Measurements from ENCODE around the gene MYO18A.

MYO18A gene

DNA sequence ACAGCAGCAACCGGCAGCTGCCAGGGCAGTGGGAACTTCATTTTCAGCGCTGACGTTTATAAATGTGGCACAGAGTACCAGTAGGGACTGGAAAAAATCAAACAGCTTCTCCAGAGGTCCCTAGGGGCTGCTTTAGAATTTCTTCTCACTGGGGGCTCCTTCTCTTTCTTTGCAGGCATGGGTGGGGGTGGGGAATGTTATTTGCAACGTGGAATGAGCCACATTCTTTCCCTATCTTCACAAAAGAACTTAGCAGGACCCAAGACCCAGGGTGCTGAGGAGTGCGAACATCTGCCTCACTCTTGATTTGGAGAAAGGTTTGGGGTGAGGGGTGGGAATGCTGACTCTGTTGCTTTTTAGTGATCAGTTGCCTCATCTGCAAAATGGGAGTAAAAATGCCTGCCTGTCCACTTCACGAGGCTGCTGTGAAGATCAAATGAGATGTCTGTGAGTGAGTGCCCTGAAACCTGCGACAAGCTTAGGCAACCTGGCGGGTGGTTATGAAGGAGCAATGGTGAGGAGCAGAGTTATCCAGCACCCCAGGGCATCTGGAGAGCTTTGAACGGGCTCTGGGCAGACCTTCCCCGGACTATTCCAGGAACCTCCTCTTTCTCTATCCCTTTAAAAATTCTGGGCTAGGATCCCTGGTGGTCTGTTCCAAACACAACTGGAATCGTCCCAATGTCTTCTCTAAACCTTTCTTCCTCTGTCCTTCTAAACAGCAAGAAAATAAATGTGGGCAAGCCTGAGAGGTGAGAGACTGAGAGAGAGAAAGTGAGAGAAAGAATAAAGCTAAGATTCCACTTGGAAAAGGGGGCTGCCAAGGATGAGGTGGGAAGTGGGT is 148.0 kb downstream of the MYO18A start:
- TF ChIP-seq, protein P1, sequence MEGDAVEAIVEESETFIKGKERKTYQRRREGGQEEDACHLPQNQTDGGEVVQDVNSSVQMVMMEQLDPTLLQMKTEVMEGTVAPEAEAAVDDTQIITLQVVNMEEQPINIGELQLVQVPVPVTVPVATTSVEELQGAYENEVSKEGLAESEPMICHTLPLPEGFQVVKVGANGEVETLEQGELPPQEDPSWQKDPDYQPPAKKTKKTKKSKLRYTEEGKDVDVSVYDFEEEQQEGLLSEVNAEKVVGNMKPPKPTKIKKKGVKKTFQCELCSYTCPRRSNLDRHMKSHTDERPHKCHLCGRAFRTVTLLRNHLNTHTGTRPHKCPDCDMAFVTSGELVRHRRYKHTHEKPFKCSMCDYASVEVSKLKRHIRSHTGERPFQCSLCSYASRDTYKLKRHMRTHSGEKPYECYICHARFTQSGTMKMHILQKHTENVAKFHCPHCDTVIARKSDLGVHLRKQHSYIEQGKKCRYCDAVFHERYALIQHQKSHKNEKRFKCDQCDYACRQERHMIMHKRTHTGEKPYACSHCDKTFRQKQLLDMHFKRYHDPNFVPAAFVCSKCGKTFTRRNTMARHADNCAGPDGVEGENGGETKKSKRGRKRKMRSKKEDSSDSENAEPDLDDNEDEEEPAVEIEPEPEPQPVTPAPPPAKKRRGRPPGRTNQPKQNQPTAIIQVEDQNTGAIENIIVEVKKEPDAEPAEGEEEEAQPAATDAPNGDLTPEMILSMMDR (conservative IDR thresholded peaks at IDR 0.05; ENCODE audit: control insufficient read depth, insufficient read depth, low read depth, low read length), result no peak
- H3K4me3 ChIP-seq (ENCODE audit: control insufficient read depth, low read depth, low read length), result no peak overlapping the region
- no peak for DNase-seq (ENCODE audit: low read depth)

DNA sequence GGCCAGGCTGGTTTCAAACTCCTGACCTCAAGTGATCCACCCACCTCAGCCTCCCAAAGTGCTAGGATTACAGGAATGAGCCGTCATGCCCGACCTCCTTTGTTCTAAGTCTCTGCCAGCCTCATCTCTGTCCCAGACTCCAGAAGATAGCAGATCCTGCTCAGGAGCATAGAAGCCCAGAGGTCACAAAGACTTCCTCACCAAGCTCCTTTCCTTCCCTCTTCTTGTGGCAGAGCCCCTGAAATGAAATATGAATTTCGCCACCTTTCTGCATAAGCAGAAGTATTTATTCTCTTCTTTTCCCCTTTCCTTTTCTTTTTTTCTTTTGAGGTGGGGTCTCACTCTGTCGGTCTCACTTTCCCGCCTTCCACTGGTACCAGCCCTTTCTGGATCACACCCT is 148.7 kb downstream of the MYO18A start:
- TF ChIP-seq, protein P1 (conservative IDR thresholded peaks at IDR 0.05; ENCODE audit: control insufficient read depth, insufficient read depth, low read depth, low read length), result no peak
- DNase-seq (ENCODE audit: low read depth), result no peak
- H3K4me3 ChIP-seq (ENCODE audit: control insufficient read depth, low read depth, low read length), result no peak overlapping the region

DNA sequence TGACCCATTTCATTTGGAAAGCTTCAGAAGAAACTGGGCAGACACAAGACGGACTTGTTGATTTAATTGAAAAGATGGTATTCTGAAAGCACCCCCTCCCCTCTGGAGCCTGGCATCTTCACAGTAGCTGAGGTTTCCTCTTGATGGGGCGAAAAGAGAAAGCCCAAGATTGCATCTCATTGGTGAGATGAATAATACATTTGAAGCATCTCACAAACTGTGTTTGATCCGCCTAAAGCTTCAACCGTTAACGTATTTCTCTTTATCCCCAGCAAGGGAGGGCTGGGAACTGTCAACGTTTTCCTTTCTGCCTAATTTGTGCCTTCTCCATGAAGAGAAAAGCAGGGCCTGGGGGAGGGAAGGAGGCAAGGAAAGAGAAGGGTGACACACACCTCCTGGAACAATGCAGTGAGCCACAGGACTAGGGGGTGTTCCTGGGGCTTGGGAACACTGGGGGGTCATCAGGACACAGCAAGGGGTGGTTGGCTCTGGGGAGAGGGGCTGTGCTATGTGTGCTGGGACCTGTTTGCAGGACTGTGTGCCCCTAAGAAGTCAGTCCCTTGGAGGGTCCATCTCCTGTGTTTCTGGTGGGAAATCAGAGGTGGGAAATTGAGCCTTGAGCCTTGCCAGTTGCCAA is 155.8 kb downstream of the MYO18A start:
- no peak for DNase-seq (ENCODE audit: low read depth)
- TF ChIP-seq, protein P1 (conservative IDR thresholded peaks at IDR 0.05; ENCODE audit: control insufficient read depth, insufficient read depth, low read depth, low read length), result no peak
- no peak overlapping the region for H3K4me3 ChIP-seq (ENCODE audit: control insufficient read depth, low read depth, low read length)

DNA sequence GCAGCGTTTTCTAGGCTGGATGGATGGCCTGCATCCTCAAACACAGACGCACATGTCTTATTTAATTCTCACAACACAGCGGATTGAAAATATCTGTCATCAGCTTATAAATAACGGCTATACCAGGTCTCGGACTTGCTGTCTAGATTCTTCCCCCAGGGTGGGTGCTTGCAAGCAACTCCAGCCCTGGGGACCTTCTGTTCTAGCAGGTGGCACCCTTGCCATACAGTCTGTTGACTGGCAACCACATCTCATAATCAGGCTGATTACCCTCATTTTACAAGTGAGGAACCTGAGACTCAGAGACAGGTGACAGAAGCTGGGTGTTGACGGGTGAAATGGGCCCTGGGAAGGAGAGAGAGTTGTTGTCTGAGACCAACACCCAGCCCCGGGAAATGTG is 158.1 kb downstream of the MYO18A start:
- H3K4me3 ChIP-seq (ENCODE audit: control insufficient read depth, low read depth, low read length), result no peak overlapping the region
- no peak for DNase-seq (ENCODE audit: low read depth)
- TF ChIP-seq, protein P1 (conservative IDR thresholded peaks at IDR 0.05; ENCODE audit: control insufficient read depth, insufficient read depth, low read depth, low read length), result no peak

DNA sequence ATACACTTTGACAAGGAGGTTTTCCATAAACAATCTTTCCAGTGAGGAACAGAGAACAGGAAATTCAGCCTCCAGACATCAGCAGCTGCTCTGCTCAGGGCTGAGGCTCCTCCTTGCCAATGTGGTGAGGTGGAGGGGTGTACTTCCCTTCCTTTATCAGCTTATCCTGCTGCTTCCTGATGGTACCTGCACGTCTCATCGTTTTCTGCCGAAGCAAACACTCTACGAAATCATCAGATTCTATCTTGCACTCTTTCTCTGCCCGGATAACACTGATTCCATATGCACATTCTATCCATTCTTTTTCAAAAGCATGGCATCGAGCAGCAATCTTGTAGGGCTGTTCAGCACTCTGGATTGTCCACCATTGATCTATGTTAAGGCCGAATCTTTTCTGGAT is 159.0 kb downstream of the MYO18A start:
- no peak overlapping the region for H3K4me3 ChIP-seq (ENCODE audit: control insufficient read depth, low read depth, low read length)
- no peak for DNase-seq (ENCODE audit: low read depth)
- TF ChIP-seq, protein P1 (conservative IDR thresholded peaks at IDR 0.05; ENCODE audit: control insufficient read depth, insufficient read depth, low read depth, low read length), result no peak
